Measurements from ENCODE around the gene ITM2B.

DNA sequence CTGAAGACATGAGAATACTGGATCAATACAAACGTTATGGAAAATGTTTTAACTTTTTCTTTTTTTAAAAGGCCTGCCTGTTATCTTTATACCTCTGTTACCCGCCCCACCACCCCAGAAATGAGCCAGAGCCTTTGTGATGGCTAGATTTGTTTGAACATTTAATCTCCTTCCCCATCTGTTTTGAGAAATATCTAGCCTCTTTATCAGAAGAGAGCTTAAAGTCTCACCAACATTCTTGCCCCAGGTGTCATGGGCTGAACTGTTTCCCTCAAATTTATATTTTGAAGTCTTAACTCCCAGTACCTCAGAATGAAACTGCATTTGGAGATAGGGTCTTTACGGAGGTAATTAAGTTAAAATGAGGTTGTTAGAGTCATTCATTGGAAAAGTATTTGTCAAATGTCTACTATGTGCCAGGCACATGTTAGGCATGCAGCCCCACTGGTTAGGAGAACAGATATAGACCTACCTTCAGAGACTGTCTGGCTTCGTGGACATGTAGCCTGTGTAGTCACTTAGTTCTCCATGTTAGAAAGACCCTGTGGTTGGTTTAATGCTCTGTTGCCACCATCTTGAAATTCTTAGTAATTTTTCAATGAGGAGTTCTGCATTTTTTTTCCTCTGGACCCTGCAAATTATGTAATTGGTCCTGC is 64.3 kb downstream of the ITM2B start:
- no peak for TF ChIP-seq POLR2A (IDR thresholded peaks at IDR 0.05; ENCODE audit: extremely low read depth, insufficient read length)
- TF ChIP-seq, protein P1, sequence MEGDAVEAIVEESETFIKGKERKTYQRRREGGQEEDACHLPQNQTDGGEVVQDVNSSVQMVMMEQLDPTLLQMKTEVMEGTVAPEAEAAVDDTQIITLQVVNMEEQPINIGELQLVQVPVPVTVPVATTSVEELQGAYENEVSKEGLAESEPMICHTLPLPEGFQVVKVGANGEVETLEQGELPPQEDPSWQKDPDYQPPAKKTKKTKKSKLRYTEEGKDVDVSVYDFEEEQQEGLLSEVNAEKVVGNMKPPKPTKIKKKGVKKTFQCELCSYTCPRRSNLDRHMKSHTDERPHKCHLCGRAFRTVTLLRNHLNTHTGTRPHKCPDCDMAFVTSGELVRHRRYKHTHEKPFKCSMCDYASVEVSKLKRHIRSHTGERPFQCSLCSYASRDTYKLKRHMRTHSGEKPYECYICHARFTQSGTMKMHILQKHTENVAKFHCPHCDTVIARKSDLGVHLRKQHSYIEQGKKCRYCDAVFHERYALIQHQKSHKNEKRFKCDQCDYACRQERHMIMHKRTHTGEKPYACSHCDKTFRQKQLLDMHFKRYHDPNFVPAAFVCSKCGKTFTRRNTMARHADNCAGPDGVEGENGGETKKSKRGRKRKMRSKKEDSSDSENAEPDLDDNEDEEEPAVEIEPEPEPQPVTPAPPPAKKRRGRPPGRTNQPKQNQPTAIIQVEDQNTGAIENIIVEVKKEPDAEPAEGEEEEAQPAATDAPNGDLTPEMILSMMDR (IDR thresholded peaks at IDR 0.05; ENCODE audit: low read depth, low read length), result no peak
- TF ChIP-seq, protein P2, sequence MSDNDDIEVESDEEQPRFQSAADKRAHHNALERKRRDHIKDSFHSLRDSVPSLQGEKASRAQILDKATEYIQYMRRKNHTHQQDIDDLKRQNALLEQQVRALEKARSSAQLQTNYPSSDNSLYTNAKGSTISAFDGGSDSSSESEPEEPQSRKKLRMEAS (IDR thresholded peaks at IDR 0.05; ENCODE audit: low read depth, low read length), result no peak

All from NB4 (cell line).